PFSK-1 (cell line): ENCODE results near the gene MEX3A.

Source experiments
- FOXP2 ChIP-seq: optimal IDR thresholded peaks from 2 replicates; pipeline ENCODE3; 2011; ENCODE audit warnings: borderline replicate concordance, control low read depth, inconsistent platforms; ENCODE audit not compliant: insufficient read depth; ENCODE audit errors: extremely low read length, extremely low read depth
- POLR2AphosphoS5 ChIP-seq: IDR thresholded peaks from 2 replicates; pipeline ENCODE4 v1.6.1; 2012; ENCODE audit warnings: low read depth, mild to moderate bottlenecking, control low read depth, low read length, moderate library complexity
- REST ChIP-seq, 2 experiments: IDR thresholded peaks; 2 replicates each; pipeline versions ENCODE4 v1.6.1 to v1.8.0; 2011 to 2012; ENCODE audit warnings: low read depth in 2 of 2, low read length in 2 of 2, control low read depth in 1 of 2, inconsistent platforms in 1 of 2, mild to moderate bottlenecking in 1 of 2, moderate library complexity in 1 of 2; ENCODE audit not compliant: insufficient read depth in 1 of 2
- SIN3A ChIP-seq: IDR thresholded peaks from 2 replicates; pipeline ENCODE4 v1.6.1; 2012; ENCODE audit warnings: mild to moderate bottlenecking, low read length, moderate library complexity, borderline replicate concordance; ENCODE audit not compliant: insufficient read depth
- TAF1 ChIP-seq: IDR thresholded peaks from 2 replicates; pipeline ENCODE4 v1.6.1; 2012; ENCODE audit warnings: low read length, control low read depth, borderline replicate concordance; ENCODE audit not compliant: insufficient read depth

Gene MEX3A

GRCh38 chr1:156051011-156051725, 31.1 kb downstream of the MEX3A start:
- TF ChIP-seq REST (IDR thresholded peaks at IDR 0.05; ENCODE audit: insufficient read depth in 1 of 2, low read depth in 2 of 2, low read length in 2 of 2) (no peak), TAF1 (no peak), FOXP2 (no peak), SIN3A (no peak)

GRCh38 chr1:156050376-156050775, 31.9 kb downstream of the MEX3A start:
- TF ChIP-seq FOXP2 (no peak), REST (IDR thresholded peaks at IDR 0.05; ENCODE audit: insufficient read depth in 1 of 2, low read depth in 2 of 2, low read length in 2 of 2) (no peak), POLR2AphosphoS5 (no peak), TAF1 (no peak), SIN3A (no peak)

- no peak for TF ChIP-seq TAF1
- no peak for TF ChIP-seq FOXP2
- no peak for TF ChIP-seq SIN3A
- no peak for TF ChIP-seq POLR2AphosphoS5
- no peak for TF ChIP-seq REST (IDR thresholded peaks at IDR 0.05; ENCODE audit: insufficient read depth in 1 of 2, low read depth in 2 of 2, low read length in 2 of 2)
Observed at GRCh38 chr1:156048663-156049258, 33.5 kb downstream of the MEX3A start.

- TF ChIP-seq POLR2AphosphoS5 (no peak), SIN3A (no peak), REST (IDR thresholded peaks at IDR 0.05; ENCODE audit: insufficient read depth in 1 of 2, low read depth in 2 of 2, low read length in 2 of 2) (no peak), FOXP2 (no peak), TAF1 (no peak)
Observed at GRCh38 chr1:156045076-156045475, 37.2 kb downstream of the MEX3A start.
